ENCODE measurements around the gene OR1J1.

DNA sequence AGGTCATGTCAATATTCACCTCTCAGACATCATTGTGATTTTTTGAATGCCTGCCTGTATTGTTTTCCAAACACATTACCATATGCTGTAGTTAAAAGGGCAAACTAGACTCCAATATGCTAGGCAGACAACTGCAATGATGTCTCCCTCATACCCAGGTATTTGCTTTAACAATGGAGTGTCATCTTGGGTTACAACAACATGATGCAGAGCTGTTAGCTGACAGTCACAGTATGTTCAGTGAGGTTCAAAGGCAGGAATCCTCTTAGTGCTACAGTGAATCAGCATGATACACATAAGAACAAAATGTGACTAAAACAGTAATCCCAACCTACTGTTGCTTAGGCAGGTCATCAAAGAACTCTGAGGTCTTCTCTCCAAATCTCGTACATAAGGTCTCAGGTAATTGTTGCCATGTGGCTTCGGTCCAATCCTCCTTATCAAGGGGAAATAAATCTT is 24.0 kb downstream of the OR1J1 start:
- TF ChIP-seq, protein P1, sequence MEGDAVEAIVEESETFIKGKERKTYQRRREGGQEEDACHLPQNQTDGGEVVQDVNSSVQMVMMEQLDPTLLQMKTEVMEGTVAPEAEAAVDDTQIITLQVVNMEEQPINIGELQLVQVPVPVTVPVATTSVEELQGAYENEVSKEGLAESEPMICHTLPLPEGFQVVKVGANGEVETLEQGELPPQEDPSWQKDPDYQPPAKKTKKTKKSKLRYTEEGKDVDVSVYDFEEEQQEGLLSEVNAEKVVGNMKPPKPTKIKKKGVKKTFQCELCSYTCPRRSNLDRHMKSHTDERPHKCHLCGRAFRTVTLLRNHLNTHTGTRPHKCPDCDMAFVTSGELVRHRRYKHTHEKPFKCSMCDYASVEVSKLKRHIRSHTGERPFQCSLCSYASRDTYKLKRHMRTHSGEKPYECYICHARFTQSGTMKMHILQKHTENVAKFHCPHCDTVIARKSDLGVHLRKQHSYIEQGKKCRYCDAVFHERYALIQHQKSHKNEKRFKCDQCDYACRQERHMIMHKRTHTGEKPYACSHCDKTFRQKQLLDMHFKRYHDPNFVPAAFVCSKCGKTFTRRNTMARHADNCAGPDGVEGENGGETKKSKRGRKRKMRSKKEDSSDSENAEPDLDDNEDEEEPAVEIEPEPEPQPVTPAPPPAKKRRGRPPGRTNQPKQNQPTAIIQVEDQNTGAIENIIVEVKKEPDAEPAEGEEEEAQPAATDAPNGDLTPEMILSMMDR (IDR thresholded peaks at IDR 0.05; ENCODE audit: low read length): no peak
- TF ChIP-seq EZH2phosphoT487 (IDR thresholded peaks at IDR 0.05; ENCODE audit: low read length) (no peak), EZH2 (optimal IDR thresholded peaks at IDR 0.05; ENCODE audit: low read depth, low read length) (no peak)
